NT2/D1 (cell line): ENCODE results near the gene SLC6A7.

Source experiments
- SUZ12 ChIP-seq: IDR thresholded peaks from 2 replicates; pipeline ENCODE4 v1.6.1; 2011; ENCODE audit not compliant: insufficient read length, insufficient read depth; ENCODE audit errors: extremely low read depth
- ZNF274 ChIP-seq: IDR thresholded peaks from 2 replicates; pipeline ENCODE4 v1.6.1; 2011; ENCODE audit warnings: mild to moderate bottlenecking, low read depth, low read length

DNA sequence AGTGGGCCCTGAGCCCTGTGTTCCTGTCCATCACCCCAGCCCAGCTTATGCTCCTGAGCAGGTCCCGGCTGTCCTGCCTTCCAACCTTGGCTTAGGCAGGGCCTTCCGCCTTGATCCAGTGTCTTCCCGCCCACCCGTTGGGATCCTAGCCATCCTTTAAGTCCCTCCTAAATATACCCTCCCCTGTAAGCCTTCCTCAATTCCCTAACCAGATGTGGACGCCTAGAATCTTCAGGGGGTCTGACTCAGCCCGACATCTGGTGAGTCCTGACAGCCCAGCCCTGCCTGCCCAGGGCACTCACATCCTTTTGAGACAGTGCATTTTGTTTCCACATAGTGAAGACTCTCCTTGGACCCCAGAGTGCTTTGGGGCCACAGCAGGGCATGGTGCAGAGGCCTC, 23.7 kb downstream of the SLC6A7 start:
- TF ChIP-seq SUZ12 (no peak), ZNF274 (no peak)
